GM18526 (cell line): ENCODE measurements around the gene SLAMF7.
A peak's percentile ranks its signal among the peaks of the same experiment; 100 is the strongest.

Source experiments
- POLR2A ChIP-seq: IDR thresholded peaks from 3 replicates; pipeline ENCODE4 v1.6.1; 2011; ENCODE audit not compliant: insufficient read length; ENCODE audit errors: extremely low read depth

The SLAMF7 gene

GRCh38 chr1:160716013-160716412 lies 23.0 kb upstream of the SLAMF7 start:
- TF ChIP-seq POLR2A, result no peak

- no peak for TF ChIP-seq POLR2A
Observed at GRCh38 chr1:160717306-160717705, 21.7 kb upstream of the SLAMF7 start.

- no peak for TF ChIP-seq POLR2A
Observed at GRCh38 chr1:160718210-160718609, 20.8 kb upstream of the SLAMF7 start.

GRCh38 chr1:160720356-160721085 lies 18.5 kb upstream of the SLAMF7 start:
- no peak for TF ChIP-seq POLR2A

GRCh38 chr1:160721473-160721872 lies 17.6 kb upstream of the SLAMF7 start:
- TF ChIP-seq POLR2A, result no peak

- no peak for TF ChIP-seq POLR2A
Observed at GRCh38 chr1:160722726-160723125, 16.3 kb upstream of the SLAMF7 start.

GRCh38 chr1:160723332-160723731 lies 15.7 kb upstream of the SLAMF7 start:
- no peak for TF ChIP-seq POLR2A

- no peak for TF ChIP-seq POLR2A
Observed at GRCh38 chr1:160724465-160725242, 14.4 kb upstream of the SLAMF7 start.

GRCh38 chr1:160726114-160726497 lies 12.9 kb upstream of the SLAMF7 start:
- no peak for TF ChIP-seq POLR2A

- TF ChIP-seq POLR2A, result no peak
Observed at GRCh38 chr1:160726498-160727315, 12.3 kb upstream of the SLAMF7 start.

- TF ChIP-seq POLR2A, result no peak
Observed at GRCh38 chr1:160727316-160727640, 11.8 kb upstream of the SLAMF7 start.

GRCh38 chr1:160731990-160732389 lies 7.1 kb upstream of the SLAMF7 start:
- TF ChIP-seq POLR2A, result no peak

GRCh38 chr1:160733898-160734297 lies 5.1 kb upstream of the SLAMF7 start:
- no peak for TF ChIP-seq POLR2A

GRCh38 chr1:160734301-160734700 lies 4.7 kb upstream of the SLAMF7 start:
- no peak for TF ChIP-seq POLR2A

- no peak for TF ChIP-seq POLR2A
Observed at GRCh38 chr1:160738271-160738670, 776 bp upstream of the SLAMF7 start.

- peak; percentile 20 for TF ChIP-seq POLR2A
Observed at GRCh38 chr1:160740133-160740688, 1.2 kb downstream of the SLAMF7 start.

- TF ChIP-seq POLR2A, result no peak
Observed at GRCh38 chr1:160741092-160741501, 2.0 kb downstream of the SLAMF7 start.
